ENCODE measurements around the gene KRTAP29-1.

GRCh38 chr17:41264599-41264998, 38.1 kb downstream of the KRTAP29-1 start:
- TF ChIP-seq POLR2A (IDR thresholded peaks at IDR 0.05) (no peak), CTCF (IDR thresholded peaks at IDR 0.05 in 8 of 11, conservative IDR thresholded peaks at IDR 0.05 in 3 of 11) (no peak)

Data from spleen (tissue), 7 donors.